Mesenchymal stem cell (in vitro differentiated cells and primary cell): ENCODE data around the gene DDR1.

Source experiments
- DNase-seq: peaks from one replicate; pipeline ENCODE4 v3.0.0-alpha.2; 2013
- H2AFZ ChIP-seq: one replicate; pipeline ENCODE4 v1.6.1; 2013; ENCODE audit warnings: low read depth, mild to moderate bottlenecking, control low read depth, inconsistent platforms, low read length, moderate library complexity
- H2AK5ac ChIP-seq: 2 replicates; pipeline ENCODE4 v1.6.1; 2013; ENCODE audit warnings: low read length, moderate library complexity, mild to moderate bottlenecking, inconsistent platforms; ENCODE audit not compliant: severe bottlenecking
- H2BK120ac ChIP-seq: one replicate; pipeline ENCODE4 v1.6.1; 2013; ENCODE audit warnings: low read depth, mild to moderate bottlenecking, inconsistent platforms, low read length, moderate library complexity
- H2BK12ac ChIP-seq, 2 experiments: one replicate each; pipeline ENCODE4 v1.6.1; 2013; ENCODE audit warnings: inconsistent platforms in 2 of 2, low read length in 2 of 2, mild to moderate bottlenecking in 2 of 2, moderate library complexity in 2 of 2, control low read depth in 1 of 2
- H2BK15ac ChIP-seq: one replicate; pipeline ENCODE4 v1.6.1; 2013; ENCODE audit warnings: mild to moderate bottlenecking, low read depth, inconsistent platforms; ENCODE audit not compliant: poor library complexity, severe bottlenecking
- H2BK5ac ChIP-seq: 2 replicates; pipeline ENCODE4 v1.6.1; 2013; ENCODE audit warnings: low read depth, mild to moderate bottlenecking, low read length, control low read depth, inconsistent platforms; ENCODE audit not compliant: poor library complexity, severe bottlenecking
- H3K14ac ChIP-seq, 2 experiments: one replicate each; pipeline ENCODE4 v1.6.1; 2013; ENCODE audit warnings: inconsistent platforms in 2 of 2, low read length in 2 of 2, control low read depth in 1 of 2, mild to moderate bottlenecking in 1 of 2, moderate library complexity in 1 of 2
- H3K18ac ChIP-seq, 2 experiments: one replicate each; pipeline ENCODE4 v1.6.1; 2013; ENCODE audit warnings: inconsistent platforms in 2 of 2, low read length in 2 of 2, control low read depth in 1 of 2, low read depth in 1 of 2, mild to moderate bottlenecking in 1 of 2
- H3K23ac ChIP-seq, 2 experiments: one replicate each; pipeline ENCODE4 v1.6.1; 2013; ENCODE audit warnings: inconsistent platforms in 2 of 2, low read length in 2 of 2, mild to moderate bottlenecking in 2 of 2, moderate library complexity in 2 of 2, control low read depth in 1 of 2
- H3K27ac ChIP-seq: 2 replicates; pipeline ENCODE4 v1.5.1; 2013; ENCODE audit warnings: mild to moderate bottlenecking, moderate library complexity, low read length, control low read depth, inconsistent platforms; ENCODE audit not compliant: poor library complexity, severe bottlenecking
- H3K27me3 ChIP-seq, 2 experiments: 2 replicates each; pipeline versions ENCODE4 v1.6.1 to v1.7.0; 2013; ENCODE audit warnings: low read length in 2 of 2, mild to moderate bottlenecking in 2 of 2, moderate library complexity in 2 of 2, control low read depth in 1 of 2, inconsistent platforms in 1 of 2; ENCODE audit not compliant: control insufficient read depth in 1 of 2, insufficient read depth in 1 of 2
- H3K36me3 ChIP-seq, 2 experiments: 2 replicates each; pipeline versions ENCODE4 v1.6.1 to v1.7.0; 2013; ENCODE audit warnings: low read length in 2 of 2, control low read depth in 1 of 2, inconsistent platforms in 1 of 2, low read depth in 1 of 2, mild to moderate bottlenecking in 1 of 2; ENCODE audit not compliant: insufficient read depth in 2 of 2, control insufficient read depth in 1 of 2
- H3K4ac ChIP-seq, 2 experiments: one replicate each; pipeline ENCODE4 v1.6.1; 2013; ENCODE audit warnings: inconsistent platforms in 2 of 2, low read length in 2 of 2, mild to moderate bottlenecking in 2 of 2, moderate library complexity in 2 of 2, control low read depth in 1 of 2, low read depth in 1 of 2
- H3K4me1 ChIP-seq: 2 replicates; pipeline ENCODE4 v1.6.1; 2013; ENCODE audit warnings: low read depth, low read length, control low read depth; ENCODE audit not compliant: control insufficient read depth, insufficient read depth
- H3K4me2 ChIP-seq: 2 replicates; pipeline ENCODE4 v1.6.1; 2013; ENCODE audit warnings: low read length, mild to moderate bottlenecking, inconsistent platforms; ENCODE audit not compliant: poor library complexity, severe bottlenecking
- H3K4me3 ChIP-seq, 2 experiments: 2 replicates each; pipeline versions ENCODE4 v1.5.1 to v1.7.0; 2013; ENCODE audit warnings: low read length in 2 of 2, mild to moderate bottlenecking in 2 of 2, control low read depth in 1 of 2, low read depth in 1 of 2; ENCODE audit not compliant: insufficient read depth in 1 of 2
- H3K79me1 ChIP-seq: replicated peaks from 2 replicates; pipeline ENCODE4 v1.6.1; 2013; ENCODE audit warnings: mild to moderate bottlenecking, control low read depth, low read length, inconsistent platforms; ENCODE audit not compliant: poor library complexity, severe bottlenecking
- H3K9ac ChIP-seq: 2 replicates; pipeline ENCODE4 v1.7.0; 2013; ENCODE audit warnings: mild to moderate bottlenecking, low read length, moderate library complexity
- H3K9me3 ChIP-seq: 2 replicates; pipeline ENCODE4 v1.7.0; 2013; ENCODE audit warnings: mild to moderate bottlenecking, low read length; ENCODE audit not compliant: control insufficient read depth
- H4K8ac ChIP-seq: one replicate; pipeline ENCODE4 v1.6.1; 2013; ENCODE audit warnings: inconsistent platforms, mild to moderate bottlenecking, low read length, moderate library complexity
- H4K91ac ChIP-seq: one replicate; pipeline ENCODE4 v1.6.1; 2013; ENCODE audit warnings: mild to moderate bottlenecking, low read length, inconsistent platforms
- WGBS: methylation state at CpG from one replicate; pipeline ENCODE4 v1.1.7; 2013; ENCODE audit warnings: mixed read lengths; 5-methylcytosine and 5-hydroxymethylcytosine counted together

Gene DDR1

DNA sequence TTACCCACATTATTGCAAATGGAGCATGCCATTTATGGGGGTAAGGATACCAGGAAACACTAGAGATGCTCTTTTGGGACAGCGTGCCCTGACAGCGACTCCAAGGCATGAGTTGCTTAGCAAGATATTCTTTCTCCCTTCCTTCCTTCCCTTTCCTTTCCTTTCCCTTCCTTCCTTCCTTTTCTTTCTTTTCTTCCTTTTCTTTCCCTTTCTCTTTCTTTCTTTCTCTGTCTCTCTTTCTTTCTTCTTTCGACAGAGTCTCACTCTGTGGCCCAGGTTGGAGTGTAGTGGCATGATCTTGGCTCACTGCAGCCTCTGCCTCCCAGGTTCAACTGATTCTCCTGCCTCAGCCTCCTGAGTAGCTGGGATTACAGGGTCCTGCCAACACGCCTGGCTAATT lies 59.7 kb downstream of the DDR1 start:
- Histone ChIP-seq H4K91ac (no peak overlapping the region), H3K27ac (no peak overlapping the region), H2AFZ (no peak overlapping the region), H4K8ac (no peak overlapping the region), H3K4ac (no peak overlapping the region), H2BK12ac (no peak overlapping the region), H3K4me2 (no peak overlapping the region), H3K36me3 (no peaks in the 10 kb centered on the region), H3K27me3 (peaks cover 16 to 86% of the 10 kb centered on the region in 2 experiments), H2AK5ac (no peak overlapping the region), H3K9me3 (peaks cover 4% of the 10 kb centered on the region), H3K9ac (no peak overlapping the region), H2BK15ac (no peak overlapping the region), H2BK5ac (no peak overlapping the region), H3K14ac (no peak overlapping the region), H3K4me1 (peaks cover 10% of the 10 kb centered on the region), H3K79me1 (no peaks in the 10 kb centered on the region), H3K4me3 (no peak overlapping the region), H2BK120ac (no peak overlapping the region), H3K23ac (no peak overlapping the region), H3K18ac (no peak overlapping the region)
- 95% methylated on average over 4 of the region's 4 CpGs for WGBS
- no peak for DNase-seq

DNA sequence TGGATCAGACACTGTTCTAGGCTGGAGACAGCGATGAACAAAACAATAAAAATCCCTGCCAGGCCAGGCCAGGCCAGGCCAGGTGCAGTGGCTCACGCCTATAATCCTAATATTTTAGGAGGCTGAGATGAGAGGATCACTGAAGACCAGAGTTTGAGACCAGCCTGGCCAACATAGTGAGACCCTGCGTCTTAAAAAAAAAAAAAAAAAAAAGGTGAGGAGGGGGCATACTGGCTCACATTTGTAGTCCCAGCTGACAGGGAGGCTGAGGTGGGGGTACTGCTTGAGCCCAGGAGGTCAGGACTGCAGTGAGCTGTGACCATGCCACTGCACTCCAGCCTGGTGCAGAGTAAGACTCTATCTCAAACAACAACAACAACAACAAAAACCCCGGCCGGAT lies 61.0 kb downstream of the DDR1 start:
- Histone ChIP-seq H3K9ac (no peak overlapping the region), H3K79me1 (no peaks in the 10 kb centered on the region), H3K4me1 (peaks cover 10% of the 10 kb centered on the region), H4K8ac (no peak overlapping the region), H2AK5ac (no peak overlapping the region), H3K23ac (no peak overlapping the region), H3K27me3 (peaks cover 16 to 88% of the 10 kb centered on the region in 2 experiments), H3K36me3 (no peaks in the 10 kb centered on the region), H2BK5ac (no peak overlapping the region), H2BK15ac (no peak overlapping the region), H2AFZ (no peak overlapping the region), H2BK12ac (no peak overlapping the region), H4K91ac (no peak overlapping the region), H3K4me2 (no peak overlapping the region), H3K14ac (no peak overlapping the region), H3K18ac (no peak overlapping the region), H2BK120ac (no peak overlapping the region), H3K9me3 (peaks cover 10% of the 10 kb centered on the region), H3K27ac (no peak overlapping the region), H3K4me3 (no peak overlapping the region), H3K4ac (no peak overlapping the region)
- WGBS = 97% methylated on average over 3 of the region's 5 CpGs
- DNase-seq = no peak

DNA sequence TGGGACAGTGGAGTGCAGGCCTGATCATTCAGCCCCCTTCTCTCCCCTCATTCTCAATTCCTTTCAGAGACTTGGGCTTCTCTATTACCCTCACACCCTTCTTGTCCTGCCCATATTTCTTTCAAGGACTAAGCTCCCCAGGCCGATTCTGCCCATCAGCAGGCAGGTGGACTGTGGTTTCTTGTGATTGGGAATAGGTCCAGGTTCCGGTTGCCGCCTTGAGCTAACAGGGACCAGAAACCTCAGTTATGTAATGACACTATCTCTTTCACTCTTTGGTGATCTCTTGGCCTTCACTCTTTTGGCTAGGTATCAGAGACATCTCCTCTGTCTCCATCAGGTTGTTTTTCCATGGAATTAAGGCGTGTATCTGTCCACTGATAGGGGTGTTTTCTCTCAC lies 62.9 kb downstream of the DDR1 start:
- H3K27me3 ChIP-seq = peaks cover 31 to 91% of the 10 kb centered on the region in 2 experiments
- no peak overlapping the region for H2BK15ac ChIP-seq
- no peak for DNase-seq
- no peak overlapping the region for H3K4me2 ChIP-seq
- no peak overlapping the region for H4K91ac ChIP-seq
- no peak overlapping the region for H3K4me3 ChIP-seq
- WGBS = 81% methylated on average over 4 of the region's 4 CpGs
- H3K79me1 ChIP-seq = no peaks in the 10 kb centered on the region
- H3K4ac ChIP-seq = no peak overlapping the region
- no peak overlapping the region for H3K9ac ChIP-seq
- no peak overlapping the region for H3K14ac ChIP-seq
- H3K4me1 ChIP-seq = peaks cover 8% of the 10 kb centered on the region
- H4K8ac ChIP-seq = no peak overlapping the region
- no peak overlapping the region for H2AFZ ChIP-seq
- peaks cover 24% of the 10 kb centered on the region for H3K9me3 ChIP-seq
- no peak overlapping the region for H3K23ac ChIP-seq
- no peak overlapping the region for H2BK120ac ChIP-seq
- no peak overlapping the region for H3K18ac ChIP-seq
- no peak overlapping the region for H2BK5ac ChIP-seq
- no peak overlapping the region for H2AK5ac ChIP-seq
- no peak overlapping the region for H2BK12ac ChIP-seq
- H3K27ac ChIP-seq = no peak overlapping the region
- no peaks in the 10 kb centered on the region for H3K36me3 ChIP-seq

DNA sequence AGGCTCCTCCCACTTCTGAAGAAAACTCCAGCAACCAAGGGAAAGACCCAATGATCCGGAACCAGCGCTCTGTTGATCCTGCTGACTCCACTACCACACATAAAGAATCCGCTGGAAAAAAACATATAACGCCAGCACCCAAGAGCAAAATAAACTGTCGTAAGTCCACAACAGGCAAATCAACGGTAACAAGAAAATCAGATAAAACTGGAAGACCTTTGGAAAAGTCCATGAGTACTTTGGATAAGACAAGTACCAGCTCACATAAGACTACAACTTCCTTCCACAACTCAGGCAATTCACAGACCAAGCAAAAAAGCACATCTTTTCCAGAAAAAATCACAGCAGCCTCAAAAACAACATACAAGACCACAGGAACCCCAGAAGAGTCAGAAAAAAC lies 64.5 kb downstream of the DDR1 start:
- H2AFZ ChIP-seq = no peak overlapping the region
- H3K14ac ChIP-seq = no peak overlapping the region
- H2BK5ac ChIP-seq = no peak overlapping the region
- 89% methylated on average over 6 of the region's 6 CpGs for WGBS
- no peak overlapping the region for H3K9ac ChIP-seq
- no peak overlapping the region for H4K8ac ChIP-seq
- H2BK120ac ChIP-seq = no peak overlapping the region
- no peak overlapping the region for H3K27ac ChIP-seq
- H3K4me2 ChIP-seq = no peak overlapping the region
- no peak overlapping the region for H3K4ac ChIP-seq
- no peaks in the 10 kb centered on the region for H3K4me1 ChIP-seq
- H3K27me3 ChIP-seq = peaks cover 44 to 92% of the 10 kb centered on the region in 2 experiments
- no peak overlapping the region for H3K23ac ChIP-seq
- no peak for DNase-seq
- H3K18ac ChIP-seq = no peak overlapping the region
- H3K9me3 ChIP-seq = peaks cover 25% of the 10 kb centered on the region
- no peaks in the 10 kb centered on the region for H3K36me3 ChIP-seq
- H2AK5ac ChIP-seq = no peak overlapping the region
- no peak overlapping the region for H4K91ac ChIP-seq
- H2BK12ac ChIP-seq = no peak overlapping the region
- no peak overlapping the region for H2BK15ac ChIP-seq
- no peaks in the 10 kb centered on the region for H3K79me1 ChIP-seq
- no peak overlapping the region for H3K4me3 ChIP-seq
